ENCODE results near the gene APOE.

APOE gene

DNA sequence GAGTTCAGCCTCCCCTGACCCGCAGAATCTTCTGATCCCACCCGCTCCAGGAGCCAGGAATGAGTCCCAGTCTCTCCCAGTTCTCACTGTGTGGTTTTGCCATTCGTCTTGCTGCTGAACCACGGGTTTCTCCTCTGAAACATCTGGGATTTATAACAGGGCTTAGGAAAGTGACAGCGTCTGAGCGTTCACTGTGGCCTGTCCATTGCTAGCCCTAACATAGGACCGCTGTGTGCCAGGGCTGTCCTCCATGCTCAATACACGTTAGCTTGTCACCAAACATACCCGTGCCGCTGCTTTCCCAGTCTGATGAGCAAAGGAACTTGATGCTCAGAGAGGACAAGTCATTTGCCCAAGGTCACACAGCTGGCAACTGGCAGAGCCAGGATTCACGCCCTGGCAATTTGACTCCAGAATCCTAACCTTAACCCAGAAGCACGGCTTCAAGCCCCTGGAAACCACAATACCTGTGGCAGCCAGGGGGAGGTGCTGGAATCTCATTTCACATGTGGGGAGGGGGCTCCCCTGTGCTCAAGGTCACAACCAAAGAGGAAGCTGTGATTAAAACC is 1.1 kb upstream of the APOE start:
- H3K79me2 ChIP-seq (ENCODE audit: low read length): no peaks in the 10 kb centered on the region
- H3K9ac ChIP-seq (ENCODE audit: low read length): no peak overlapping the region
- no peaks in the 10 kb centered on the region for H3K9me3 ChIP-seq (ENCODE audit: insufficient read depth, low read length)
- no peak overlapping the region for H3K4me3 ChIP-seq (ENCODE audit: low read length)
- TF ChIP-seq EZH2phosphoT487 (IDR thresholded peaks at IDR 0.05; ENCODE audit: low read depth): no peak
- TF ChIP-seq, protein P1, sequence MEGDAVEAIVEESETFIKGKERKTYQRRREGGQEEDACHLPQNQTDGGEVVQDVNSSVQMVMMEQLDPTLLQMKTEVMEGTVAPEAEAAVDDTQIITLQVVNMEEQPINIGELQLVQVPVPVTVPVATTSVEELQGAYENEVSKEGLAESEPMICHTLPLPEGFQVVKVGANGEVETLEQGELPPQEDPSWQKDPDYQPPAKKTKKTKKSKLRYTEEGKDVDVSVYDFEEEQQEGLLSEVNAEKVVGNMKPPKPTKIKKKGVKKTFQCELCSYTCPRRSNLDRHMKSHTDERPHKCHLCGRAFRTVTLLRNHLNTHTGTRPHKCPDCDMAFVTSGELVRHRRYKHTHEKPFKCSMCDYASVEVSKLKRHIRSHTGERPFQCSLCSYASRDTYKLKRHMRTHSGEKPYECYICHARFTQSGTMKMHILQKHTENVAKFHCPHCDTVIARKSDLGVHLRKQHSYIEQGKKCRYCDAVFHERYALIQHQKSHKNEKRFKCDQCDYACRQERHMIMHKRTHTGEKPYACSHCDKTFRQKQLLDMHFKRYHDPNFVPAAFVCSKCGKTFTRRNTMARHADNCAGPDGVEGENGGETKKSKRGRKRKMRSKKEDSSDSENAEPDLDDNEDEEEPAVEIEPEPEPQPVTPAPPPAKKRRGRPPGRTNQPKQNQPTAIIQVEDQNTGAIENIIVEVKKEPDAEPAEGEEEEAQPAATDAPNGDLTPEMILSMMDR (IDR thresholded peaks at IDR 0.05; ENCODE audit: low read depth, low read length): peak; percentile 24; the same call in 1 of the 2 replicates
- H3K4me2 ChIP-seq (ENCODE audit: low read length): no peak overlapping the region
- H3K27me3 ChIP-seq (ENCODE audit: low read depth, low read length): no peaks in the 10 kb centered on the region
- no peak overlapping the region for H2AFZ ChIP-seq (ENCODE audit: low read depth, low read length)
- no peak overlapping the region for H3K27ac ChIP-seq (ENCODE audit: low read length)
- H3K36me3 ChIP-seq (replicated peaks; ENCODE audit: low read depth, low read length): peaks cover 24% of the 10 kb centered on the region
- H4K20me1 ChIP-seq (ENCODE audit: insufficient read depth, low read length): 0 out of 2 replicates have a peak, but pooled peaks cover 3% of the 10 kb centered on the region
- no peaks in the 10 kb centered on the region for H3K4me1 ChIP-seq (ENCODE audit: low read length)

- no peaks in the 10 kb centered on the region for H4K20me1 ChIP-seq (ENCODE audit: insufficient read depth, low read length)
- peaks cover 7% of the 10 kb centered on the region for H3K36me3 ChIP-seq (replicated peaks; ENCODE audit: low read depth, low read length)
- TF ChIP-seq, protein P1 (IDR thresholded peaks at IDR 0.05; ENCODE audit: low read depth, low read length): no peak
- TF ChIP-seq EZH2phosphoT487 (IDR thresholded peaks at IDR 0.05; ENCODE audit: low read depth): no peak
- no peak overlapping the region for H3K4me2 ChIP-seq (ENCODE audit: low read length)
- no peak overlapping the region for H3K9ac ChIP-seq (ENCODE audit: low read length)
- no peak overlapping the region for H3K27ac ChIP-seq (ENCODE audit: low read length)
- H3K4me3 ChIP-seq (ENCODE audit: low read length): no peak overlapping the region
- H3K27me3 ChIP-seq (ENCODE audit: low read depth, low read length): peaks cover 2% of the 10 kb centered on the region; the same call in 1 of the 2 replicates
- H3K79me2 ChIP-seq (ENCODE audit: low read length): no peaks in the 10 kb centered on the region
- no peaks in the 10 kb centered on the region for H3K9me3 ChIP-seq (ENCODE audit: insufficient read depth, low read length)
- H3K4me1 ChIP-seq (ENCODE audit: low read length): peaks cover 7% of the 10 kb centered on the region
- H2AFZ ChIP-seq (ENCODE audit: low read depth, low read length): no peak overlapping the region
These were observed 2.0 kb downstream of the APOE start for GRCh38 chr19:44907613-44908012.

- H3K4me3 ChIP-seq (ENCODE audit: low read length): no peak overlapping the region
These were observed 2.7 kb downstream of the APOE start for GRCh38 chr19:44908074-44908835.

GRCh38 chr19:44908836-44909261 is 3.3 kb downstream of the APOE start:
- Histone ChIP-seq H2AFZ (ENCODE audit: low read depth, low read length) (no peak overlapping the region), H3K9me3 (ENCODE audit: insufficient read depth, low read length) (no peaks in the 10 kb centered on the region), H3K79me2 (ENCODE audit: low read length) (no peaks in the 10 kb centered on the region), H4K20me1 (ENCODE audit: insufficient read depth, low read length) (no peaks in the 10 kb centered on the region), H3K4me2 (ENCODE audit: low read length) (no peak overlapping the region), H3K36me3 (replicated peaks; ENCODE audit: low read depth, low read length) (peaks cover 5% of the 10 kb centered on the region), H3K4me3 (ENCODE audit: low read length) (no peak overlapping the region), H3K4me1 (ENCODE audit: low read length) (peaks cover 13% of the 10 kb centered on the region), H3K9ac (ENCODE audit: low read length) (no peak overlapping the region), H3K27me3 (ENCODE audit: low read depth, low read length) (peaks cover 2% of the 10 kb centered on the region; the same call in 1 of the 2 replicates), H3K27ac (ENCODE audit: low read length) (no peak overlapping the region)
- TF ChIP-seq, protein P1 (IDR thresholded peaks at IDR 0.05; ENCODE audit: low read depth, low read length): no peak
- TF ChIP-seq EZH2phosphoT487 (IDR thresholded peaks at IDR 0.05; ENCODE audit: low read depth): no peak

More at GRCh38 chr19:44908074-44908835, 2.7 kb downstream of the APOE start:
- Histone ChIP-seq H3K9ac (ENCODE audit: low read length) (no peak overlapping the region), H3K36me3 (replicated peaks; ENCODE audit: low read depth, low read length) (peaks cover 5% of the 10 kb centered on the region), H3K4me2 (ENCODE audit: low read length) (no peak overlapping the region), H3K9me3 (ENCODE audit: insufficient read depth, low read length) (no peaks in the 10 kb centered on the region), H3K4me1 (ENCODE audit: low read length) (peaks cover 7% of the 10 kb centered on the region), H4K20me1 (ENCODE audit: insufficient read depth, low read length) (no peaks in the 10 kb centered on the region), H2AFZ (ENCODE audit: low read depth, low read length) (no peak overlapping the region), H3K27ac (ENCODE audit: low read length) (no peak overlapping the region), H3K79me2 (ENCODE audit: low read length) (no peaks in the 10 kb centered on the region), H3K27me3 (ENCODE audit: low read depth, low read length) (peaks cover 2% of the 10 kb centered on the region; the same call in 1 of the 2 replicates)
- no peak for TF ChIP-seq EZH2phosphoT487 (IDR thresholded peaks at IDR 0.05; ENCODE audit: low read depth)
- TF ChIP-seq, protein P1 (IDR thresholded peaks at IDR 0.05; ENCODE audit: low read depth, low read length): no peak
